Common myeloid progenitor, CD34-positive (primary cell): ENCODE data around the gene TENT5A.

Experiments used
- CTCF ChIA-PET: fragments of 350-600 bp; sonication (Branson Sonifier 250); formaldehyde crosslinking; loops from one replicate; lab custom pipeline; 2021; ENCODE audit warnings: antibody characterized with exemption; lab: Charles Lee
- POLR2A ChIA-PET: fragments of 350-600 bp; sonication (Branson Sonifier 250); formaldehyde crosslinking; loops from one replicate; lab custom pipeline; 2021; ENCODE audit warnings: antibody characterized with exemption; lab: Charles Lee
- DNase-seq, 3 donors: peaks; one replicate each; pipeline versions ENCODE4 v3.0.0 to v3.0.0-alpha.2; 2013
- H3K27ac ChIP-seq, 2 experiments: 1 replicate in 1 of 2; 2 replicates in 1 of 2; pipeline ENCODE4 v1.7.0; 2013; ENCODE audit warnings: inconsistent platforms in 2 of 2, low read length in 2 of 2, mild to moderate bottlenecking in 2 of 2, low read depth in 1 of 2, moderate library complexity in 1 of 2; ENCODE audit not compliant: severe bottlenecking in 2 of 2, insufficient read depth in 1 of 2, poor library complexity in 1 of 2
- H3K27me3 ChIP-seq, 5 experiments: replicated peaks in 2 of 5; 1 replicate in 3 of 5; 2 replicates in 2 of 5; pipeline versions ENCODE4 v1.6.1 to v1.7.0; 2013; ENCODE audit warnings: low read length in 4 of 5, mild to moderate bottlenecking in 2 of 5, moderate library complexity in 2 of 5, inconsistent platforms in 1 of 5; ENCODE audit not compliant: insufficient read depth in 5 of 5, control insufficient read depth in 4 of 5
- H3K36me3 ChIP-seq, 4 experiments: 1 replicate in 2 of 4; 2 replicates in 2 of 4; pipeline versions ENCODE4 v1.6.1 to v1.7.0; 2013; ENCODE audit warnings: low read length in 3 of 4, control low read depth in 1 of 4, mild to moderate bottlenecking in 1 of 4; ENCODE audit not compliant: control insufficient read depth in 4 of 4, insufficient read depth in 4 of 4
- H3K4me1 ChIP-seq, 4 experiments: 1 replicate in 3 of 4; 2 replicates in 1 of 4; pipeline versions ENCODE4 v1.6.1 to v1.7.1; 2013; ENCODE audit warnings: low read length in 3 of 4, mild to moderate bottlenecking in 3 of 4, control low read depth in 1 of 4, inconsistent platforms in 1 of 4, moderate library complexity in 1 of 4; ENCODE audit not compliant: control insufficient read depth in 4 of 4, insufficient read depth in 4 of 4; ENCODE audit errors: control extremely low read depth in 1 of 4
- H3K4me3 ChIP-seq, 7 experiments: 1 replicate in 4 of 7; 2 replicates in 3 of 7; pipeline versions ENCODE4 v1.5.1 to v1.7.0; 2013; ENCODE audit warnings: mild to moderate bottlenecking in 7 of 7, low read length in 6 of 7, moderate library complexity in 6 of 7, inconsistent platforms in 2 of 7, low read depth in 2 of 7, control low read depth in 1 of 7; ENCODE audit not compliant: insufficient read depth in 4 of 7, control insufficient read depth in 1 of 7; ENCODE audit errors: extremely low read depth in 1 of 7
- H3K9me3 ChIP-seq, 5 experiments: 1 replicate in 4 of 5; 2 replicates in 1 of 5; pipeline versions ENCODE4 v1.6.1 to v1.7.1; 2013; ENCODE audit warnings: low read length in 4 of 5, mild to moderate bottlenecking in 2 of 5, inconsistent platforms in 1 of 5, low read depth in 1 of 5, moderate library complexity in 1 of 5; ENCODE audit not compliant: control insufficient read depth in 4 of 5, insufficient read depth in 2 of 5; ENCODE audit errors: control extremely low read depth in 1 of 5
- WGBS: methylation state at CpG from one replicate; pipeline ENCODE4 v1.1.5; 2013; ENCODE audit not compliant: insufficient coverage; 5-methylcytosine and 5-hydroxymethylcytosine counted together

TENT5A gene

GRCh38 chr6:81739230-81740195 is 13.0 kb downstream of the TENT5A start:
- ChIA-PET CTCF (interaction anchor here (0.7 to 1.3 kb wide), 3 partner anchors 12 to 266 kb away, joined by 3 to 6 read pairs (median 3); partner anchors contain the start of gene TENT5A), POLR2A (interaction anchor here (0.6 kb wide), 1 partner anchor 26 kb away, joined by 4 read pairs; no protein-coding TSS in a partner anchor)
- H3K9me3 ChIP-seq: peaks cover 0 to 6% (median 0%) of the 10 kb centered on the region in 5 experiments
- WGBS: 100% methylated on average over 4 of the region's 6 CpGs
- H3K36me3 ChIP-seq: no peaks in the 10 kb centered on the region
- no peak overlapping the region for H3K4me3 ChIP-seq
- H3K4me1 ChIP-seq: peaks cover 2 to 10% (median 8%) of the 10 kb centered on the region in 4 experiments
- no peak for DNase-seq
- no peak overlapping the region for H3K27ac ChIP-seq
- no peaks in the 10 kb centered on the region for H3K27me3 ChIP-seq

- DNase-seq: no peak
- Histone ChIP-seq H3K4me1 (peaks cover 0 to 3% (median 0%) of the 10 kb centered on the region in 4 experiments), H3K9me3 (peaks cover 0 to 6% (median 0%) of the 10 kb centered on the region in 5 experiments), H3K27ac (no peak overlapping the region), H3K27me3 (no peaks in the 10 kb centered on the region), H3K4me3 (no peak overlapping the region), H3K36me3 (no peaks in the 10 kb centered on the region)
- CTCF ChIA-PET: interaction anchor here (0.9 kb wide), 1 partner anchor 16 kb away, joined by 3 read pairs; the partner anchor contains the start of gene TENT5A
- POLR2A ChIA-PET: no interaction called here
Observed at GRCh38 chr6:81736428-81736827, 16.1 kb downstream of the TENT5A start.

GRCh38 chr6:81735756-81736380 is 16.6 kb downstream of the TENT5A start:
- ChIA-PET CTCF (interaction anchor here (1.0 to 2.8 kb wide), 2 partner anchors 18 to 80 kb away, joined by 4 to 13 read pairs; no protein-coding TSS in a partner anchor), POLR2A (no interaction called here)
- H3K9me3 ChIP-seq: peaks cover 0 to 6% (median 0%) of the 10 kb centered on the region in 5 experiments
- H3K27ac ChIP-seq: no peak overlapping the region
- 80% methylated on average over 1 of the region's 1 CpG for WGBS
- no peak for DNase-seq
- H3K4me1 ChIP-seq: peaks cover 0 to 3% (median 0%) of the 10 kb centered on the region in 4 experiments
- H3K36me3 ChIP-seq: no peaks in the 10 kb centered on the region
- H3K27me3 ChIP-seq: no peaks in the 10 kb centered on the region
- no peak overlapping the region for H3K4me3 ChIP-seq

- WGBS: 100% methylated on average over 2 of the region's 2 CpGs
- no peak for DNase-seq
- H3K27me3 ChIP-seq: no peaks in the 10 kb centered on the region
- no peak overlapping the region for H3K27ac ChIP-seq
- H3K36me3 ChIP-seq: no peaks in the 10 kb centered on the region
- no peak overlapping the region for H3K4me3 ChIP-seq
- H3K4me1 ChIP-seq: peaks cover 0 to 3% (median 0%) of the 10 kb centered on the region in 4 experiments
- ChIA-PET POLR2A (interaction anchor here (0.6 kb wide), 1 partner anchor 9 kb away, joined by 3 read pairs; no protein-coding TSS in a partner anchor), CTCF (interaction anchor here (1.0 to 2.8 kb wide), 12 partner anchors 9 to 301 kb away, joined by 3 to 13 read pairs (median 4); no protein-coding TSS in a partner anchor)
- H3K9me3 ChIP-seq: peaks cover 0 to 6% (median 0%) of the 10 kb centered on the region in 5 experiments
Observed at GRCh38 chr6:81734500-81735150, 17.9 kb downstream of the TENT5A start.

- Histone ChIP-seq H3K4me1 (peaks cover 0 to 3% (median 0%) of the 10 kb centered on the region in 4 experiments), H3K27ac (no peak overlapping the region), H3K9me3 (peaks cover 0 to 6% (median 0%) of the 10 kb centered on the region in 5 experiments), H3K36me3 (no peaks in the 10 kb centered on the region), H3K4me3 (no peak overlapping the region), H3K27me3 (no peaks in the 10 kb centered on the region)
- WGBS: 100% methylated on average over 2 of the region's 2 CpGs
- ChIA-PET POLR2A (no interaction called here), CTCF (interaction anchor here (1.0 to 2.8 kb wide), 11 partner anchors 8 to 302 kb away, joined by 3 to 13 read pairs (median 4); no protein-coding TSS in a partner anchor)
- peak in 2 of 3 donors; percentile 34 to 47 for DNase-seq
Observed at GRCh38 chr6:81734081-81734480, 18.4 kb downstream of the TENT5A start.

GRCh38 chr6:81731814-81732213 is 20.7 kb downstream of the TENT5A start:
- Histone ChIP-seq H3K9me3 (peaks cover 0 to 6% (median 0%) of the 10 kb centered on the region in 5 experiments), H3K4me1 (peaks cover 0 to 3% (median 0%) of the 10 kb centered on the region in 4 experiments), H3K4me3 (no peak overlapping the region), H3K36me3 (no peaks in the 10 kb centered on the region), H3K27me3 (no peaks in the 10 kb centered on the region), H3K27ac (no peak overlapping the region)
- 100% methylated on average over 1 of the region's 1 CpG for WGBS
- DNase-seq: no peak
- ChIA-PET CTCF (interaction anchor here (0.9 to 1.9 kb wide), 4 partner anchors 15 to 79 kb away, joined by 3 to 5 read pairs (median 3); no protein-coding TSS in a partner anchor), POLR2A (no interaction called here)
